ENCODE measurements around the gene TENT5D. TPM values are rescaled to one million over a fixed set of nuclear protein-coding genes. Genes with fewer than 3 reads are reported as not detected.

The TENT5D gene
- polyA plus RNA-seq, 2 of the 4 experiments (the other 2 are of a cell fraction), result not detected

GRCh38 chrX:80486299-80486698, 66.1 kb downstream of the TENT5D start:
- no peaks in the 10 kb centered on the region for H3K9me3 ChIP-seq
- WGBS (ENCODE audit: missing lambda C conversion rate), result 7% methylated on average over 1 of the region's 1 CpG
- ChIA-PET POLR2A (no interaction called here), CTCF (interaction anchor here (0.6 to 1.2 kb wide), 2 partner anchors 13 to 72 kb away, joined by 3 read pairs; no protein-coding TSS in a partner anchor)
- no peak for TF ChIP-seq BHLHE40 (IDR thresholded peaks at IDR 0.05; ENCODE audit: low read depth, low read length)
- no peak for TF ChIP-seq JUNB (IDR thresholded peaks at IDR 0.05)
- TF ChIP-seq SMC3 (IDR thresholded peaks at IDR 0.05), result no peak
- no peak for TF ChIP-seq MYC (IDR thresholded peaks at IDR 0.05; ENCODE audit: borderline replicate concordance, low read length)
- no peak for TF ChIP-seq NFE2L2 (conservative IDR thresholded peaks at IDR 0.05; ENCODE audit: low read length)
- no peak for TF ChIP-seq HOXB5 (CRISPR knock-in tag; IDR thresholded peaks at IDR 0.05)
- TF ChIP-seq E2F6 (IDR thresholded peaks at IDR 0.05; ENCODE audit: borderline replicate concordance, low read depth), result no peak
- TF ChIP-seq CHD4 (IDR thresholded peaks at IDR 0.05; ENCODE audit: borderline replicate concordance), result no peak
- TF ChIP-seq ZC3H11A (IDR thresholded peaks at IDR 0.05), result no peak
- TF ChIP-seq EHF (CRISPR knock-in tag; IDR thresholded peaks at IDR 0.05), result no peak
- no peak for TF ChIP-seq ZSCAN20 (CRISPR knock-in tag; IDR thresholded peaks at IDR 0.05)
- TF ChIP-seq MAFK (IDR thresholded peaks at IDR 0.05; ENCODE audit: partially characterized antibody), result no peak
- TF ChIP-seq CEBPB (IDR thresholded peaks at IDR 0.05), result no peak
- TF ChIP-seq CBX2 (IDR thresholded peaks at IDR 0.05; ENCODE audit: borderline replicate concordance, low read depth), result no peak
- TF ChIP-seq HDAC2 (IDR thresholded peaks at IDR 0.05), result no peak
- no peak for TF ChIP-seq RNF2 (IDR thresholded peaks at IDR 0.05; ENCODE audit: borderline replicate concordance, low read depth)
- TF ChIP-seq KDM5A (IDR thresholded peaks at IDR 0.05), result no peak
- TF ChIP-seq USF2 (IDR thresholded peaks at IDR 0.05), result no peak
- no peak for TF ChIP-seq ATOH8 (CRISPR knock-in tag; IDR thresholded peaks at IDR 0.05; ENCODE audit: low read depth)
- no peaks in the 10 kb centered on the region for H3K4me1 ChIP-seq
- FAIRE-seq, result no peak
- H3K4me2 ChIP-seq, result no peak overlapping the region
- H3K27ac ChIP-seq, result no peak overlapping the region
- no peak for DNase-seq (ENCODE audit: low read depth in 1 of 2, low spot score in 1 of 2)
- H3K4me3 ChIP-seq, result no peak overlapping the region
- no peak for ATAC-seq

GRCh38 chrX:80489166-80489565, 68.9 kb downstream of the TENT5D start:
- FAIRE-seq, result no peak
- CTCF ChIA-PET, result no interaction called here
- Histone ChIP-seq H3K9me3 (no peaks in the 10 kb centered on the region), H3K4me1 (no peaks in the 10 kb centered on the region), H3K4me3 (no peak overlapping the region), H3K4me2 (no peak overlapping the region), H3K27ac (no peak overlapping the region)
- no peak for DNase-seq (ENCODE audit: low read depth in 1 of 2, low spot score in 1 of 2)
- no peak for ATAC-seq
- TF ChIP-seq HOXB5 (CRISPR knock-in tag; IDR thresholded peaks at IDR 0.05) (no peak), ESRRA (IDR thresholded peaks at IDR 0.05; ENCODE audit: borderline replicate concordance, low read length) (no peak), FOSL2 (IDR thresholded peaks at IDR 0.05) (no peak), FOSL2 (CRISPR knock-in tag; IDR thresholded peaks at IDR 0.05) (no peak), BHLHE40 (IDR thresholded peaks at IDR 0.05; ENCODE audit: low read depth, low read length) (no peak), CTCF (IDR thresholded peaks at IDR 0.05) (no peak)
- POLR2A ChIA-PET, result no interaction called here
